Endothelial cell of umbilical vein (primary cell): ENCODE measurements around the gene PDYN. TPM values are rescaled to one million over a fixed set of nuclear protein-coding genes. Genes with fewer than 3 reads are reported as not detected.

Experiments used
- BruUV-seq: library from RNA; stranded (reverse); fragments of 400-500 nt; replicated peaks from 2 replicates; lab custom pipeline; 2021; lab: Mats Ljungman, UMichigan
- CTCF ChIA-PET: fragments of 300-600, 350-600 bp; sonication (Branson Sonifier 250); formaldehyde crosslinking; loops from one replicate; lab custom pipeline; 2021; ENCODE audit warnings: antibody characterized with exemption, inconsistent platforms; lab: Charles Lee
- POLR2A ChIA-PET: fragments of 300-600, 350-600 bp; sonication (Branson Sonifier 250); formaldehyde crosslinking; loops from one replicate; lab custom pipeline; 2021; ENCODE audit warnings: antibody characterized with exemption, inconsistent platforms; lab: Charles Lee
- DNase-seq: peaks from one replicate; pipeline ENCODE4 v3.0.0-alpha.2; 2011; ENCODE audit warnings: low read depth, low spot score
- FAIRE-seq: peaks from 2 replicates; lab custom pipeline; 2011; peaks lifted over from hg19 to GRCh38; lab: Jason Lieb, UNC
- H2AFZ ChIP-seq: 2 replicates; pipeline ENCODE4 v1.6.0; 2012; ENCODE audit warnings: low read depth, low read length, control low read depth, inconsistent platforms
- H3K27ac ChIP-seq: 2 replicates; pipeline ENCODE4 v1.5.1; 2011; ENCODE audit warnings: low read depth, mild to moderate bottlenecking, control low read depth, low read length, moderate library complexity; ENCODE audit not compliant: insufficient read depth
- H3K27me3 ChIP-seq, 2 experiments: 2 replicates each; pipeline versions ENCODE4 v1.6.0 to v1.6.1; 2011; ENCODE audit warnings: low read length in 2 of 2, mixed read lengths in 1 of 2; ENCODE audit not compliant: control insufficient read depth in 2 of 2, insufficient read depth in 2 of 2
- H3K36me3 ChIP-seq, 2 experiments: 2 replicates in 1 of 2; 3 replicates in 1 of 2; pipeline ENCODE4 v1.5.1; 2011; ENCODE audit warnings: low read length in 2 of 2, mild to moderate bottlenecking in 1 of 2, moderate library complexity in 1 of 2; ENCODE audit not compliant: control insufficient read depth in 2 of 2, insufficient read depth in 2 of 2; ENCODE audit errors: extremely low read depth in 1 of 2
- H3K4me1 ChIP-seq: 3 replicates; pipeline ENCODE4 v1.5.1; 2011; ENCODE audit warnings: mild to moderate bottlenecking, low read length; ENCODE audit not compliant: control insufficient read depth, insufficient read depth; ENCODE audit errors: extremely low read depth
- H3K4me2 ChIP-seq: 2 replicates; pipeline ENCODE4 v1.6.1; 2011; ENCODE audit warnings: low read length, control low read depth, mixed read lengths; ENCODE audit not compliant: insufficient read depth
- H3K4me3 ChIP-seq, 3 experiments: fragments of 200-600 bp in 1 of 3; sonication (generic), shearing (Covaris generic) in 1 of 3; replicated peaks in 1 of 3; 2 replicates each; pipeline ENCODE4 v1.5.1; 2011 to 2016; ENCODE audit warnings: control low read depth in 3 of 3, low read length in 3 of 3, mild to moderate bottlenecking in 2 of 3, inconsistent platforms in 1 of 3, low read depth in 1 of 3, moderate library complexity in 1 of 3; ENCODE audit not compliant: insufficient read depth in 1 of 3
- H3K79me2 ChIP-seq: 2 replicates; pipeline ENCODE4 v1.6.0; 2012; ENCODE audit warnings: low read length, inconsistent platforms; ENCODE audit not compliant: control insufficient read depth, insufficient read depth
- H3K9ac ChIP-seq: replicated peaks from 2 replicates; pipeline ENCODE3; 2011; ENCODE audit warnings: low read length, control low read depth; ENCODE audit not compliant: insufficient read depth; ENCODE audit errors: extremely low read depth
- H3K9me1 ChIP-seq: replicated peaks from 3 replicates; pipeline ENCODE4 v1.6.0; 2011; ENCODE audit warnings: mild to moderate bottlenecking, low read length; ENCODE audit not compliant: control insufficient read depth, insufficient read depth; ENCODE audit errors: extremely low read depth
- H3K9me3 ChIP-seq: replicated peaks from 2 replicates; pipeline ENCODE4 v1.5.1; 2012; ENCODE audit warnings: low read length, inconsistent platforms; ENCODE audit not compliant: control insufficient read depth, insufficient read depth
- H4K20me1 ChIP-seq: replicated peaks from 2 replicates; pipeline ENCODE3; 2011; ENCODE audit warnings: mild to moderate bottlenecking, low read length; ENCODE audit not compliant: control insufficient read depth, insufficient read depth; ENCODE audit errors: extremely low read depth
- EZH2 ChIP-seq: IDR thresholded peaks from 2 replicates; pipeline ENCODE4 v1.6.1; 2012; ENCODE audit warnings: borderline replicate concordance, low read depth, mild to moderate bottlenecking, moderate library complexity, low read length, inconsistent platforms; ENCODE audit not compliant: severe bottlenecking
- FOS ChIP-seq: IDR thresholded peaks from 2 replicates; pipeline ENCODE4 v1.6.1; 2011; ENCODE audit warnings: mild to moderate bottlenecking, low read length, moderate library complexity, borderline replicate concordance; ENCODE audit not compliant: insufficient read depth
- GATA2 ChIP-seq: IDR thresholded peaks from 2 replicates; pipeline ENCODE4 v1.7.0; 2011; ENCODE audit warnings: low read depth, mild to moderate bottlenecking, moderate library complexity, mixed read lengths, low read length; ENCODE audit not compliant: insufficient read length, insufficient read depth
- JUN ChIP-seq: IDR thresholded peaks from 2 replicates; pipeline ENCODE4 v1.6.1; 2011; ENCODE audit warnings: borderline replicate concordance, low read depth; ENCODE audit not compliant: insufficient read length, insufficient read depth
- MYC ChIP-seq: IDR thresholded peaks from one replicate; pipeline ENCODE4 v1.6.1; 2011; ENCODE audit warnings: mild to moderate bottlenecking, low read depth, low read length
- POLR2A ChIP-seq: IDR thresholded peaks from 2 replicates; pipeline ENCODE4 v1.6.1; 2012; ENCODE audit warnings: low read depth, mild to moderate bottlenecking, control low read depth, low read length
- POLR2AphosphoS5 ChIP-seq: IDR thresholded peaks from 2 replicates; pipeline ENCODE4 v1.6.1; 2012; ENCODE audit warnings: low read depth, mild to moderate bottlenecking, control low read depth, low read length, moderate library complexity; ENCODE audit not compliant: insufficient read depth
- dilution Hi-C: fragments of 300-500 bp; cut with MboI; formaldehyde crosslinking; loops from one replicate; pipeline ENCODE4 v1.15.0; 2019; ENCODE audit warnings: low sequenced_read_pairs; ENCODE audit not compliant: extremely low pct_ligation_motif_present
- intact Hi-C: fragments of 100-400 bp; cut with micrococcal nuclease; formaldehyde crosslinking; loops from one replicate; pipeline ENCODE4 v1.10.0; 2022
- polyA plus RNA-seq, 4 experiments: library from polyadenylated mRNA; depleted of rRNA in 3 of 4; stranded (reverse) in 3 of 4; unstranded in 1 of 4; fragments of >200 nt; gene quantifications; 2 replicates each; pipeline versions ENCODE4 v1.2.1 to v1.2.3, GENCODE V29; 2011 to 2012; ENCODE audit warnings: missing spikeins in 1 of 4
- total RNA-seq: library from RNA; stranded (reverse); gene quantifications from 2 replicates; pipeline ENCODE4 v1.2.3, GENCODE V29; 2021
- TF ChIP-seq, protein P1 (sequence below): IDR thresholded peaks from 2 replicates; pipeline ENCODE4 v1.6.1; 2011; ENCODE audit not compliant: insufficient read depth, insufficient read length
- TF ChIP-seq, protein P2 (sequence below), 2 donors: IDR thresholded peaks; 1 replicate in 1 of 2; 2 replicates in 1 of 2; pipeline ENCODE4 v1.5.1; 2011; ENCODE audit warnings: low read length in 2 of 2, mild to moderate bottlenecking in 2 of 2, moderate library complexity in 2 of 2, control low read depth in 1 of 2, inconsistent platforms in 1 of 2, low read depth in 1 of 2; ENCODE audit not compliant: insufficient read depth in 1 of 2; ENCODE audit errors: extremely low read depth in 1 of 2

The PDYN gene
- total and polyA plus RNA-seq, 2 donors (not counting 3 experiments of a cell fraction or from before 2014, with no cell fraction given): not detected

DNA sequence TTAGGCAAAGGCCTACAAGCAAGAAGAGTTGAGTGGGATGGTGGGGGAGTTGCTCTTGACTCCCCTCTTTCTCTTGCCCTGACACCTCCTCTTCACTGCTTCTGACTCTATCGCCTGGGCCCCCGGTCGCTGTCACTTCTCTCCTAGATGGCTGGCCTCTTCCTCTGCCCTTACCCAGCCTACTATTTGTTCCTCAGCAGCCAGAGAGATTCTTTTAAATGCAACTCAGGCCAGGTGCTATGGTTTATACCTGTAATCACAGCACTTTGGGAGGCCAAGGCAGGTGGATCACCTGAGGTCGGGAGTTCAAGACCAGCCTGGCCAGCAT is 4.3 kb upstream of the PDYN start:
- TF ChIP-seq JUN (no peak), POLR2AphosphoS5 (no peak), MYC (no peak), FOS (no peak), POLR2A (no peak), EZH2 (no peak), GATA2 (no peak)
- TF ChIP-seq, protein P1, sequence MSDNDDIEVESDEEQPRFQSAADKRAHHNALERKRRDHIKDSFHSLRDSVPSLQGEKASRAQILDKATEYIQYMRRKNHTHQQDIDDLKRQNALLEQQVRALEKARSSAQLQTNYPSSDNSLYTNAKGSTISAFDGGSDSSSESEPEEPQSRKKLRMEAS: no peak
- TF ChIP-seq, protein P2, sequence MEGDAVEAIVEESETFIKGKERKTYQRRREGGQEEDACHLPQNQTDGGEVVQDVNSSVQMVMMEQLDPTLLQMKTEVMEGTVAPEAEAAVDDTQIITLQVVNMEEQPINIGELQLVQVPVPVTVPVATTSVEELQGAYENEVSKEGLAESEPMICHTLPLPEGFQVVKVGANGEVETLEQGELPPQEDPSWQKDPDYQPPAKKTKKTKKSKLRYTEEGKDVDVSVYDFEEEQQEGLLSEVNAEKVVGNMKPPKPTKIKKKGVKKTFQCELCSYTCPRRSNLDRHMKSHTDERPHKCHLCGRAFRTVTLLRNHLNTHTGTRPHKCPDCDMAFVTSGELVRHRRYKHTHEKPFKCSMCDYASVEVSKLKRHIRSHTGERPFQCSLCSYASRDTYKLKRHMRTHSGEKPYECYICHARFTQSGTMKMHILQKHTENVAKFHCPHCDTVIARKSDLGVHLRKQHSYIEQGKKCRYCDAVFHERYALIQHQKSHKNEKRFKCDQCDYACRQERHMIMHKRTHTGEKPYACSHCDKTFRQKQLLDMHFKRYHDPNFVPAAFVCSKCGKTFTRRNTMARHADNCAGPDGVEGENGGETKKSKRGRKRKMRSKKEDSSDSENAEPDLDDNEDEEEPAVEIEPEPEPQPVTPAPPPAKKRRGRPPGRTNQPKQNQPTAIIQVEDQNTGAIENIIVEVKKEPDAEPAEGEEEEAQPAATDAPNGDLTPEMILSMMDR (IDR thresholded peaks at IDR 0.05; ENCODE audit: extremely low read depth in 1 of 2, insufficient read depth in 1 of 2, low read depth in 1 of 2, low read length in 2 of 2): no peak
- intact Hi-C loops: no loop called here
- H3K9ac ChIP-seq: no peak overlapping the region
- H3K9me1 ChIP-seq: no peaks in the 10 kb centered on the region
- no peak overlapping the region for H3K4me2 ChIP-seq
- H3K4me1 ChIP-seq: no peaks in the 10 kb centered on the region
- H3K36me3 ChIP-seq: no peaks in the 10 kb centered on the region
- H4K20me1 ChIP-seq: no peaks in the 10 kb centered on the region
- no peaks in the 10 kb centered on the region for H3K9me3 ChIP-seq
- H3K4me3 ChIP-seq: no peak overlapping the region
- H3K27me3 ChIP-seq: peaks cover 6 to 9% of the 10 kb centered on the region in 2 experiments
- CTCF ChIA-PET: no interaction called here
- no peak overlapping the region for H3K27ac ChIP-seq
- no peaks in the 10 kb centered on the region for H3K79me2 ChIP-seq
- FAIRE-seq (no peak), DNase-seq (no peak)
- BruUV-seq: no TSS peak
- H2AFZ ChIP-seq: no peak overlapping the region
- POLR2A ChIA-PET: no interaction called here
- dilution Hi-C loops: no loop called here
